HCT116 (cell line): ENCODE measurements around the gene OTOGL.

Experiments used
- CTCF ChIP-seq, 3 experiments: fragments of 200-600 bp in 1 of 3; sonication (generic) in 1 of 3; IDR thresholded peaks in 2 of 3; conservative IDR thresholded peaks in 1 of 3; 2 replicates each; pipeline ENCODE4 v1.5.1; 2012 to 2017; ENCODE audit warnings: low read depth in 2 of 3, low read length in 2 of 3, antibody characterized with exemption in 1 of 3, borderline replicate concordance in 1 of 3, control low read depth in 1 of 3, mild to moderate bottlenecking in 1 of 3, mixed read lengths in 1 of 3, mixed run types in 1 of 3, moderate library complexity in 1 of 3; ENCODE audit not compliant: insufficient read depth in 1 of 3
- JUND ChIP-seq: IDR thresholded peaks from 2 replicates; pipeline ENCODE4 v1.6.1; 2012
- SIN3A ChIP-seq: IDR thresholded peaks from 2 replicates; pipeline ENCODE4 v1.6.1; 2012; ENCODE audit warnings: low read depth
- TCF7L2 ChIP-seq: IDR thresholded peaks from 2 replicates; pipeline ENCODE4 v1.7.0; 2011; ENCODE audit warnings: borderline replicate concordance, inconsistent platforms; ENCODE audit not compliant: insufficient read depth, insufficient read length; ENCODE audit errors: extremely low read depth
- ZNF274 ChIP-seq: fragments of 200-500 bp; sonication (Bioruptor generic); IDR thresholded peaks from 2 replicates; pipeline ENCODE4 v1.6.1; 2014; ENCODE audit warnings: mild to moderate bottlenecking, low read depth, low read length, inconsistent platforms

DNA sequence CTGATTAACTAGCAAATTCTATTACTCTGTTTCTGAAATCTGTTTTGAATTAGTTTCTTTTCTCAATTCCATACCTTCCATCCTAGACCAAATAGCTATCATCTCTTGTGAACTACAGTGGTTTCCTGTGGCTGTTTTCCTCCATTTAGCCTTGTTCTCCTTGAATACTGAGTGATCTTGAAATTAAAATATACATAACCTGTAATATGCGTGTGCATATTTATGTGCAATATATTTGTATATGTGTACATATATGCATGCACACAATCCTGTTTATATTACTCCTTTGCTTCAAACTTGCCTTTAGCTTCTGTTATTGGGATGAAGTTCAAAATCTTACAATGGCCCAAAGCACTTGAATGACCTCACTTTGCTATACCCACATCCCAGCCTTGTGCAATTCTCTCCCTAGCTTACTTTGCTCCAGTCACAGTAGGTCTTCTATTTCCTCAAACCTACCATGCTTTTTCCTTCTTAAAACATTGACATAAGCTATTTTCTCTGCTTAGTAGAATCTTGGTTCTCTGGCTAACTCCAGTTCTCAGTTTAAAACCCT lies 99.5 kb downstream of the OTOGL start:
- TF ChIP-seq CTCF (IDR thresholded peaks at IDR 0.05 in 2 of 3, conservative IDR thresholded peaks at IDR 0.05 in 1 of 3; ENCODE audit: borderline replicate concordance in 1 of 3, insufficient read depth in 1 of 3, low read depth in 2 of 3, low read length in 2 of 3) (no peak), TCF7L2 (no peak), ZNF274 (no peak), JUND (no peak), SIN3A (no peak)
